Ishikawa (cell line): ENCODE data around the gene PLEK2.

Experiments used
- CEBPB ChIP-seq: IDR thresholded peaks from 2 replicates; pipeline ENCODE4 v1.6.1; 2012
- CREB1 ChIP-seq: IDR thresholded peaks from 2 replicates; pipeline ENCODE4 v1.6.1; 2012; ENCODE audit warnings: low read depth
- EGR1 ChIP-seq: IDR thresholded peaks from 2 replicates; pipeline ENCODE4 v1.6.1; 2012
- EP300 ChIP-seq: IDR thresholded peaks from 2 replicates; pipeline ENCODE4 v1.6.1; 2012; ENCODE audit warnings: borderline replicate concordance
- FOXM1 ChIP-seq: IDR thresholded peaks from 2 replicates; pipeline ENCODE4 v1.6.1; 2012; ENCODE audit warnings: low read depth, borderline replicate concordance
- NFIC ChIP-seq: IDR thresholded peaks from 2 replicates; pipeline ENCODE4 v1.6.1; 2012
- RAD21 ChIP-seq: IDR thresholded peaks from 2 replicates; pipeline ENCODE4 v1.6.1; 2012; ENCODE audit warnings: low read depth
- REST ChIP-seq: IDR thresholded peaks from 2 replicates; pipeline ENCODE4 v1.6.1; 2012; ENCODE audit warnings: low read depth, mild to moderate bottlenecking
- TAF1 ChIP-seq: IDR thresholded peaks from 2 replicates; pipeline ENCODE4 v1.6.1; 2012; ENCODE audit warnings: low read depth, mild to moderate bottlenecking
- TCF12 ChIP-seq: IDR thresholded peaks from 2 replicates; pipeline ENCODE4 v1.6.1; 2012; ENCODE audit warnings: low read depth
- TEAD4 ChIP-seq: IDR thresholded peaks from 2 replicates; pipeline ENCODE4 v1.6.1; 2012
- USF1 ChIP-seq: IDR thresholded peaks from 2 replicates; pipeline ENCODE4 v1.6.1; 2012
- YY1 ChIP-seq: IDR thresholded peaks from 2 replicates; pipeline ENCODE4 v1.6.1; 2012; ENCODE audit warnings: low read depth
- ZBTB7A ChIP-seq: IDR thresholded peaks from 2 replicates; pipeline ENCODE4 v1.6.1; 2012; ENCODE audit warnings: low read depth
- TF ChIP-seq, protein P1 (sequence below): IDR thresholded peaks from 2 replicates; pipeline ENCODE4 v1.6.1; 2012

Gene PLEK2

GRCh38 chr14:67444395-67444794 is 32.4 kb upstream of the PLEK2 start:
- TF ChIP-seq CREB1 (no peak), NFIC (no peak), YY1 (no peak), REST (no peak), RAD21 (no peak), TCF12 (no peak), EP300 (no peak)
- TF ChIP-seq, protein P1, sequence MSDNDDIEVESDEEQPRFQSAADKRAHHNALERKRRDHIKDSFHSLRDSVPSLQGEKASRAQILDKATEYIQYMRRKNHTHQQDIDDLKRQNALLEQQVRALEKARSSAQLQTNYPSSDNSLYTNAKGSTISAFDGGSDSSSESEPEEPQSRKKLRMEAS: no peak

DNA sequence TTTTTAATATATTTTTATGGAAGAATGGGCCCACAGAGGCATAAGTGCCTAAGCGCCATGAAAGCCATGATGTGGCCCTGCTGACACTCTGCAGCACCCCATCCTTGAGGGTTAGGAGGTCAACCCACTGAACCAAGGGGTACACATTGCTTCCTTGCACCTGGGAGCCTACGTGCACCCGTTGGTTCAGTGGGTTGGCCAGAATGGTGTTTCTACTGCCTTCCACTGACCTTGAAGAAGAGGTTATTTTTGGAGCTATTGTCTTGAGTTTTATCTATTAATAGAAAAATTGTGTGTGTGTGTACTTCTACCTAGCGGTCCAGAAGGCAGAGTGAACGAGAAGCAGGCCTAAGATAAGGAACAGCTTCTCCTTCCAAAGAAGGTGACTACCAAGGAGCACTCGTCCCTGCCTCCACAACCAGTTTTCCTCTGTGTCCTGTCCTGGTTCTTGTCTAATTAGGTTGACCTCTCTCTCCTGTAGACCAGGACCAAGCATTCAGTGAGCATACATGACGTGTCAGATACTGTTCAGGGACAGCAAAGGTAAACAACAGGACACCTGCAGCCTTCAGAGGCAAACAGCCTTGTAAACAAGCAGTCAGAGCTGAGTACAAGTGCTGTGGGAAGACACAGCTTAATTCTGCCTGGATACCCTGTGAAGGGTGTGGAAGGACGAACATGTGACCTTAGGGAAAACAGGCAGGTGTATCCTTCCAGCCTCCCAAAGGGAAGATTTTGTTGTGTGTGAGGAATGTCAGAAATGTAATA is 30.4 kb upstream of the PLEK2 start:
- TF ChIP-seq TEAD4 (no peak), TCF12 (no peak), EP300 (no peak), YY1 (no peak), CREB1 (no peak), REST (no peak), CEBPB (no peak), FOXM1 (no peak)
- TF ChIP-seq, protein P1: no peak

GRCh38 chr14:67441672-67442071 is 29.7 kb upstream of the PLEK2 start:
- no peak for TF ChIP-seq NFIC
- TF ChIP-seq CEBPB: no peak
- no peak for TF ChIP-seq RAD21
- no peak for TF ChIP-seq TCF12
- TF ChIP-seq, protein P1: no peak
- TF ChIP-seq TAF1: no peak
- no peak for TF ChIP-seq REST
- TF ChIP-seq USF1: no peak
- no peak for TF ChIP-seq EGR1
- no peak for TF ChIP-seq CREB1
- TF ChIP-seq FOXM1: no peak
- no peak for TF ChIP-seq EP300
- no peak for TF ChIP-seq ZBTB7A
- TF ChIP-seq TEAD4: no peak
- no peak for TF ChIP-seq YY1

DNA sequence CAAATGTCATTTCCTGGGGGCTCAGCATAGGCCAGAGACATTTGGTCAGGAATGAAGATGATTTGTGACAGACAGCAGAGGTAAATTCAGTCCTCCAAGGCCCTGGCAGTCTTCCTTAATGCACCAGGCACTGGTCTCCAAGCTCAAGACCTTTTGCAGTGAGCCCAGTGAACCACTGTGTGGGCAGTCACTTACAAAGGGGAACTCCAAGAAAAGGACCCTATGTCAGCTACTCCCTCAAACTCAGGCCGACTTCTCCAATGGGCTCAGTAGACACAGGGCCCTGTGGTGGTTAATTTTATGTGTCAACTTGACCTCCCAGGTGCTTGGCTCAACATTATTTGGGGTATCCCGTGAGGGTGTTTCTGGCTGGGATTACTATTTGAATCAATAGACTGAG is 29.3 kb upstream of the PLEK2 start:
- TF ChIP-seq CREB1: no peak
- TF ChIP-seq, protein P1: no peak
- no peak for TF ChIP-seq CEBPB
- TF ChIP-seq NFIC: no peak

GRCh38 chr14:67440513-67440912 is 28.5 kb upstream of the PLEK2 start:
- TF ChIP-seq EP300 (no peak), YY1 (no peak), TCF12 (no peak), RAD21 (no peak), CREB1 (no peak), USF1 (no peak), TEAD4 (no peak), REST (no peak), TAF1 (no peak), FOXM1 (no peak), ZBTB7A (no peak), EGR1 (no peak)
